ENCODE measurements around the gene CELF2.

The CELF2 gene

DNA sequence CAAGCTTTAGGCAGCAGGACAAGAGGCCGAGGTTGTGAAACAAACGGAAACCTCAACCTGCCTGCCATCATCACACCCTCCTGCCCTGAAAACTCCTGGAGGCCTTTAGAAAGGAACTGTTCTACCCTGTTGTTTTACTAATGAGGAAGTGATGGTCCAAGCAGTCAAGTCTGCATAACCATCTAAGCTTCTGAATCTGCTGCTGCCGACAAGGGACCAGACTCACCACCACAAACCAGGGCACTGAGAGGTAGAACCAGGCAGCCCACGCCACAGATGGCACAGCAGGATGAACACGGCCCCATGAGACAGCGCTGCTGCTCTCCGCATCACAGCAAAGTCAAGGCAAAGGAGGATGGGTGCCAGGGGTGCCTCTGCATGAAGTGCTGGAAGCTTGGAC is 209.4 kb downstream of the CELF2 start:
- no peak overlapping the region for H3K4me3 ChIP-seq (ENCODE audit: low read depth, low read length)
- H3K4me2 ChIP-seq (ENCODE audit: low read length) = no peak overlapping the region
- H3K27ac ChIP-seq = no peak overlapping the region
- H3K9me3 ChIP-seq (ENCODE audit: control insufficient read depth, low read length) = no peaks in the 10 kb centered on the region
- no peaks in the 10 kb centered on the region for H3K4me1 ChIP-seq
- no peaks in the 10 kb centered on the region for H3K79me2 ChIP-seq
- TF ChIP-seq, protein P1, sequence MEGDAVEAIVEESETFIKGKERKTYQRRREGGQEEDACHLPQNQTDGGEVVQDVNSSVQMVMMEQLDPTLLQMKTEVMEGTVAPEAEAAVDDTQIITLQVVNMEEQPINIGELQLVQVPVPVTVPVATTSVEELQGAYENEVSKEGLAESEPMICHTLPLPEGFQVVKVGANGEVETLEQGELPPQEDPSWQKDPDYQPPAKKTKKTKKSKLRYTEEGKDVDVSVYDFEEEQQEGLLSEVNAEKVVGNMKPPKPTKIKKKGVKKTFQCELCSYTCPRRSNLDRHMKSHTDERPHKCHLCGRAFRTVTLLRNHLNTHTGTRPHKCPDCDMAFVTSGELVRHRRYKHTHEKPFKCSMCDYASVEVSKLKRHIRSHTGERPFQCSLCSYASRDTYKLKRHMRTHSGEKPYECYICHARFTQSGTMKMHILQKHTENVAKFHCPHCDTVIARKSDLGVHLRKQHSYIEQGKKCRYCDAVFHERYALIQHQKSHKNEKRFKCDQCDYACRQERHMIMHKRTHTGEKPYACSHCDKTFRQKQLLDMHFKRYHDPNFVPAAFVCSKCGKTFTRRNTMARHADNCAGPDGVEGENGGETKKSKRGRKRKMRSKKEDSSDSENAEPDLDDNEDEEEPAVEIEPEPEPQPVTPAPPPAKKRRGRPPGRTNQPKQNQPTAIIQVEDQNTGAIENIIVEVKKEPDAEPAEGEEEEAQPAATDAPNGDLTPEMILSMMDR (IDR thresholded peaks at IDR 0.05) = no peak
- H3K36me3 ChIP-seq (ENCODE audit: control insufficient read depth, insufficient read depth, low read length) = no peaks in the 10 kb centered on the region
- no peak overlapping the region for H2AFZ ChIP-seq
- no peaks in the 10 kb centered on the region for H3K27me3 ChIP-seq (ENCODE audit: control insufficient read depth, insufficient read depth, low read length)
- no peak overlapping the region for H3K9ac ChIP-seq

DNA sequence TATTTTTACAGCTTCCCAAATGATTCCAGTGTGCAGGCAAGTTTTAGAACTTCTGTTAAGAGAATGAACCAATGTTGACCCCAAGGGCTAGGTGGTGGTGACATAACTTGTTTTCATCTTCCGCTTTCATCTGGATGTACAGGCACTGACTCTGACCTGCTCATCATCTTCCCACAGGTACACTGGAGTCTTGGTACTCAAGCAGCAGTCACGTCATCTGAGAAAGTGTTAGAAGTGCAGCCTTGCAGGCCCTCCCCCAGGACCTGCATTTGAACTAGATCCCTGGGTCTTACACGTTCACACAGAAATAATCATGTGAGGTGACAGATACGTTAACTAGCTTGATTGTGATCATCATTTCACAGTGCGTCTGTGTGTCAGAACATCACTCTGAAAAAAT is 212.2 kb downstream of the CELF2 start:
- no peaks in the 10 kb centered on the region for H3K4me1 ChIP-seq
- no peaks in the 10 kb centered on the region for H3K27me3 ChIP-seq (ENCODE audit: control insufficient read depth, insufficient read depth, low read length)
- H3K36me3 ChIP-seq (ENCODE audit: control insufficient read depth, insufficient read depth, low read length) = no peaks in the 10 kb centered on the region
- no peak overlapping the region for H2AFZ ChIP-seq
- no peak overlapping the region for H3K4me2 ChIP-seq (ENCODE audit: low read length)
- H3K79me2 ChIP-seq = no peaks in the 10 kb centered on the region
- H3K9me3 ChIP-seq (ENCODE audit: control insufficient read depth, low read length) = no peaks in the 10 kb centered on the region
- H3K9ac ChIP-seq = no peak overlapping the region
- no peak overlapping the region for H3K4me3 ChIP-seq (ENCODE audit: low read depth, low read length)
- TF ChIP-seq, protein P1 (IDR thresholded peaks at IDR 0.05) = no peak
- no peak overlapping the region for H3K27ac ChIP-seq

DNA sequence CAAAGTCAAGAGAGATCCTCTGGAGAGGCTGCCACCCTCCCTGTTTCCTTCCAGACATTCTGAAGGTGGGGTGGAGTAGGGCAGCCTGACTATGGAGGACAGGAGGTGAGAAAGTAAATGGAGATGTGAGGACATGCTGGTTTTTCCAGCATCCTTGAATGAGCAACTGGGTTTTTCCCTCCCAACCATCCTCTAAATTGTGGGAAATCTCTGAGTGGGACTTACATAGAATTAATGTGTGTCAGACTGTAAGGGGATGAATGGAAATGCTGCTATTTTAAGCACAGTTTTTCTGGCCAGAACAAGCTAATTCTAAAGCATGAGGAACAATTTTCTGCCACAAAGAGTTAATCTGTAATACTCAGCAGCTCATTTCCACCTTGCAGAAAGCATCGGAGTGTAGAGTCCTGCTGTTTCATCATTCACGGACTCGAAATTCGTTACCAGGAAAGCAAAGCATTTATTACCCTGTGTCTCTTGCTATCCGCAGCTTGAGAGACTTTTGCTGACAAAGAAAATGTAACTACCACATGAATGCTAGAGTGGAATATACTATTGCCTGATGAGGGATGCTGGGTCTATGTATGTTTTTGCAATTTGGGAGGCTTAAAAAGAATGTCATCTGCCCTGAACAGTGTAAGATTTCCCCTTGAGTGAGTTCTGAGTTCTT is 213.0 kb downstream of the CELF2 start:
- Histone ChIP-seq H3K27me3 (ENCODE audit: control insufficient read depth, insufficient read depth, low read length) (no peaks in the 10 kb centered on the region), H3K4me2 (ENCODE audit: low read length) (no peak overlapping the region), H3K79me2 (no peaks in the 10 kb centered on the region), H3K36me3 (ENCODE audit: control insufficient read depth, insufficient read depth, low read length) (no peaks in the 10 kb centered on the region), H3K9me3 (ENCODE audit: control insufficient read depth, low read length) (no peaks in the 10 kb centered on the region), H3K9ac (no peak overlapping the region), H3K4me3 (ENCODE audit: low read depth, low read length) (no peak overlapping the region), H3K27ac (no peak overlapping the region), H2AFZ (no peak overlapping the region), H3K4me1 (no peaks in the 10 kb centered on the region)
- TF ChIP-seq, protein P1 (IDR thresholded peaks at IDR 0.05) = no peak

DNA sequence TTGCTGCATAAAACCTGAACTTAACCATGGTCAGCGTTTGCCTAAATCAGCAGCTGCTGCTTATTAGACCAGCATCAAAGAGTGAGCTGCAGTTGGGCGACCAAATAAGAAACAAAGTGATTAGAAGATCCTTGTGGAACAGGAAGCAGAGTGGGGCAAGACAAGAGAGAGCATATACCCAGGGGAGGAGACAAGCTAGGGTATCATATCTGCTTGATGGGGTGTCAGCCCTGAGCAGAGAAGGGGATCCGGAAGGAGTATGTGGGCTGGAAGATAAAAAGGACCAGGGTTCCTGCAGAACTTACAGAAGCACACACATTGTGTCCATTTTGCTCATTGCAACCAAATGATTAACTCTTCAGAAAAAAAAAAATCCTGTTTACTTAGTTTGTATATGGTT is 213.6 kb downstream of the CELF2 start:
- H3K79me2 ChIP-seq = no peaks in the 10 kb centered on the region
- no peaks in the 10 kb centered on the region for H3K9me3 ChIP-seq (ENCODE audit: control insufficient read depth, low read length)
- no peaks in the 10 kb centered on the region for H3K4me1 ChIP-seq
- H3K36me3 ChIP-seq (ENCODE audit: control insufficient read depth, insufficient read depth, low read length) = no peaks in the 10 kb centered on the region
- H3K4me3 ChIP-seq (ENCODE audit: low read depth, low read length) = no peak overlapping the region
- no peak overlapping the region for H2AFZ ChIP-seq
- no peaks in the 10 kb centered on the region for H3K27me3 ChIP-seq (ENCODE audit: control insufficient read depth, insufficient read depth, low read length)
- no peak overlapping the region for H3K4me2 ChIP-seq (ENCODE audit: low read length)
- H3K27ac ChIP-seq = no peak overlapping the region
- no peak overlapping the region for H3K9ac ChIP-seq
- TF ChIP-seq, protein P1 (IDR thresholded peaks at IDR 0.05) = no peak

All from parathyroid adenoma (tissue), 2 donors.